ENCODE data around the gene MYO3B. TPM values are rescaled to one million over a fixed set of nuclear protein-coding genes. Genes with fewer than 3 reads are reported as not detected.

Gene MYO3B
- total and polyA plus RNA-seq, 12 donors = 0.04 to 0.11 (median 0.06) TPM; not detected in 8

- intact Hi-C loops (cut with DNase I) = no loop called here
- no peak overlapping the region for H3K4me3 ChIP-seq
- TF ChIP-seq CTCF (IDR thresholded peaks at IDR 0.05) = no peak
- no peak for TF ChIP-seq POLR2A (IDR thresholded peaks at IDR 0.05)
- no peaks in the 10 kb centered on the region for H3K9me3 ChIP-seq (replicated peaks in 1 of 3)
- WGBS, 4 donors = 82 to 91% (median 86%) methylated on average over 3 of the region's 3 CpGs
- no peaks in the 10 kb centered on the region for H3K36me3 ChIP-seq (replicated peaks in 1 of 2)
- no peaks in the 10 kb centered on the region for H3K4me1 ChIP-seq (replicated peaks in 1 of 2)
- no peak overlapping the region for H3K27ac ChIP-seq
- DNase-seq = no peak
- no peaks in the 10 kb centered on the region for H3K27me3 ChIP-seq
Measured at GRCh38 chr2:170247333-170247732, 69.4 kb downstream of the MYO3B start.

GRCh38 chr2:170247882-170248393 is 70.0 kb downstream of the MYO3B start:
- H3K27ac ChIP-seq = no peak overlapping the region
- H3K4me1 ChIP-seq (replicated peaks in 1 of 2) = no peaks in the 10 kb centered on the region
- no peaks in the 10 kb centered on the region for H3K27me3 ChIP-seq
- H3K9me3 ChIP-seq (replicated peaks in 1 of 3) = no peaks in the 10 kb centered on the region
- TF ChIP-seq CTCF (IDR thresholded peaks at IDR 0.05) (no peak), POLR2A (IDR thresholded peaks at IDR 0.05) (no peak)
- no peak for DNase-seq
- H3K36me3 ChIP-seq (replicated peaks in 1 of 2) = no peaks in the 10 kb centered on the region
- intact Hi-C loops (cut with DNase I) = no loop called here
- no peak overlapping the region for H3K4me3 ChIP-seq
- WGBS, 4 donors = 62 to 93% (median 85%) methylated on average over 1 of the region's 1 CpG

- intact Hi-C loops (cut with DNase I) = no loop called here
- 68 to 73% (median 70%) methylated on average over 4 of the region's 4 CpGs for WGBS, 4 donors
- no peak overlapping the region for H3K4me3 ChIP-seq
- no peaks in the 10 kb centered on the region for H3K9me3 ChIP-seq (replicated peaks in 1 of 3)
- H3K27me3 ChIP-seq = no peaks in the 10 kb centered on the region
- DNase-seq = no peak
- no peaks in the 10 kb centered on the region for H3K4me1 ChIP-seq (replicated peaks in 1 of 2)
- no peaks in the 10 kb centered on the region for H3K36me3 ChIP-seq (replicated peaks in 1 of 2)
- no peak overlapping the region for H3K27ac ChIP-seq
- TF ChIP-seq POLR2A (IDR thresholded peaks at IDR 0.05) = no peak
- TF ChIP-seq CTCF (IDR thresholded peaks at IDR 0.05) = no peak
Measured at GRCh38 chr2:170248574-170249393, 70.8 kb downstream of the MYO3B start.

GRCh38 chr2:170249761-170250160 is 71.8 kb downstream of the MYO3B start:
- intact Hi-C loops (cut with DNase I) = no loop called here
- Histone ChIP-seq H3K4me3 (no peak overlapping the region), H3K27ac (no peak overlapping the region), H3K4me1 (replicated peaks in 1 of 2) (no peaks in the 10 kb centered on the region), H3K27me3 (no peaks in the 10 kb centered on the region), H3K9me3 (replicated peaks in 1 of 3) (no peaks in the 10 kb centered on the region), H3K36me3 (replicated peaks in 1 of 2) (no peaks in the 10 kb centered on the region)
- 52 to 66% (median 56%) methylated on average over 2 of the region's 2 CpGs for WGBS, 4 donors
- TF ChIP-seq POLR2A (IDR thresholded peaks at IDR 0.05) (no peak), CTCF (IDR thresholded peaks at IDR 0.05) (no peak)
- DNase-seq = no peak
